ENCODE results near the gene DTNA. TPM values are rescaled to one million over a fixed set of nuclear protein-coding genes. Genes with fewer than 3 reads are reported as not detected.

DTNA gene
- total RNA-seq, 1 donor = 10.1 TPM

DNA sequence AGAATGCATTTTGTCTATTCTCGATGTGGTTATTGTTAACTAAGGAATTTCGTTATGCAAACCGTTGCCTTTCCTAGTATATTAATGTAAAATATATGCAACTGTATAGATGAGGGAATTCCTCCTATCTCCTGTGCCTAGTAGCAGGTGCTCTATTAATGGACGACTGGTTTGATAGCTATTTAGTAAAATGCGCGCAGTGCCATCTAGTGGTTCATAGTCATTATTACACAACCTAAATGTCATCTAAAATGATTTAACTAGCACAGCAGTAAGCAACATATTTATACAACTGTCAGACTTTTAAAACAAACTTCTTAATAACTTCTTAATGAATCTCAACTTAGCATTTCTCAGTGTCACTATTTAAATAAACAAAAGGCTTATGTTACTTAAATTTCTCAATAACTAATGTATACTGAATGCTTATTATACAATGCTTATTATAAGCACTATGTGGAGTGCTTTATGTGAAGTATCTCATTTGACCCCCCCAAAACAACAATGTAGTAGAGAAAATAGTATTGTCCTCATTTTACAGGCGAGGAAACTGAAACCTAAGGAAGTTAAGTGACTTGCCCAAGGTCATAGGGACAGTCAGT lies 77.9 kb downstream of the DTNA start:
- Histone ChIP-seq H3K4me3 (ENCODE audit: insufficient read depth, low read length) (no peak overlapping the region), H2AFZ (ENCODE audit: low read length) (no peak overlapping the region)
- peak; percentile 74 for DNase-seq (ENCODE audit: insufficient read length, low spot score, missing footprints)

DNA sequence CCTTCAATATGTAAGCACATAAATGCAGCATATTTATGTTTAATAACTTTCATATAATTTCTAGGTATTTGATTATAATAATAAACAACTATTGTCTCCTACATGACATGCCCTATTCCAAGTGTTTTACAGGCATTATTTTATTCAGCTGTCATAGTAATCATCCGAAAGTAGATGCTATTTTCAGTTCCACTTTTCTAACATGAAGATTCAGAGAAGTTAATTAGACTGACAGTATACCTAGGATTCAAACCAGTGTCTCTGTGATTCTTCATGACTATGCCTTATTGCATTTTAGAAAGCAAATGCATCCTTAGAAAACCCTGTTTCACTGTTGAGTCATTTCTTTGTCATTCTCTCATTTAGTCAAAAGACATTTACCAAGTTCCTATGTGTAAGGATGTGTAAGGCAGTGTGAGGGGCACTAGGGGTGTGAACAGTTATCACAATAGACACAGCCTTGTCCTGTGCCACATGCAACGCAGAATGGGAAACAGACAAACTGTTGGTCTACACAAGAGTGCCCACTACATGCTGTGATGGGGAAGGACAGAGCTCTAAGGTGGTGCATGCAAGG lies 79.8 kb downstream of the DTNA start:
- no peak overlapping the region for H2AFZ ChIP-seq (ENCODE audit: low read length)
- TF ChIP-seq, protein P1, sequence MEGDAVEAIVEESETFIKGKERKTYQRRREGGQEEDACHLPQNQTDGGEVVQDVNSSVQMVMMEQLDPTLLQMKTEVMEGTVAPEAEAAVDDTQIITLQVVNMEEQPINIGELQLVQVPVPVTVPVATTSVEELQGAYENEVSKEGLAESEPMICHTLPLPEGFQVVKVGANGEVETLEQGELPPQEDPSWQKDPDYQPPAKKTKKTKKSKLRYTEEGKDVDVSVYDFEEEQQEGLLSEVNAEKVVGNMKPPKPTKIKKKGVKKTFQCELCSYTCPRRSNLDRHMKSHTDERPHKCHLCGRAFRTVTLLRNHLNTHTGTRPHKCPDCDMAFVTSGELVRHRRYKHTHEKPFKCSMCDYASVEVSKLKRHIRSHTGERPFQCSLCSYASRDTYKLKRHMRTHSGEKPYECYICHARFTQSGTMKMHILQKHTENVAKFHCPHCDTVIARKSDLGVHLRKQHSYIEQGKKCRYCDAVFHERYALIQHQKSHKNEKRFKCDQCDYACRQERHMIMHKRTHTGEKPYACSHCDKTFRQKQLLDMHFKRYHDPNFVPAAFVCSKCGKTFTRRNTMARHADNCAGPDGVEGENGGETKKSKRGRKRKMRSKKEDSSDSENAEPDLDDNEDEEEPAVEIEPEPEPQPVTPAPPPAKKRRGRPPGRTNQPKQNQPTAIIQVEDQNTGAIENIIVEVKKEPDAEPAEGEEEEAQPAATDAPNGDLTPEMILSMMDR (IDR thresholded peaks at IDR 0.05; ENCODE audit: extremely low read depth, low read depth, low read length) = no peak
- no peaks in the 10 kb centered on the region for H3K27me3 ChIP-seq (ENCODE audit: insufficient read depth, low read length)
- H4K20me1 ChIP-seq (ENCODE audit: insufficient read depth, low read length) = no peaks in the 10 kb centered on the region
- no peaks in the 10 kb centered on the region for H3K79me2 ChIP-seq (ENCODE audit: insufficient read depth, low read length)
- H3K36me3 ChIP-seq (ENCODE audit: insufficient read depth, low read length) = no peaks in the 10 kb centered on the region
- no peak overlapping the region for H3K4me3 ChIP-seq (ENCODE audit: insufficient read depth, low read length)
- no peaks in the 10 kb centered on the region for H3K4me1 ChIP-seq (ENCODE audit: insufficient read depth, low read length)
- H3K4me2 ChIP-seq (ENCODE audit: insufficient read depth, low read length) = no peak overlapping the region
- DNase-seq (ENCODE audit: insufficient read length, low spot score, missing footprints) = peak; percentile 23
- no peak overlapping the region for H3K27ac ChIP-seq (ENCODE audit: low read depth, low read length)
- no peaks in the 10 kb centered on the region for H3K9me3 ChIP-seq (ENCODE audit: low read depth, low read length)

More for the DNA sequence above, 77.9 kb downstream of the DTNA start:
- no peaks in the 10 kb centered on the region for H3K27me3 ChIP-seq (ENCODE audit: insufficient read depth, low read length)
- no peaks in the 10 kb centered on the region for H3K9me3 ChIP-seq (ENCODE audit: low read depth, low read length)
- no peak overlapping the region for H3K27ac ChIP-seq (ENCODE audit: low read depth, low read length)
- peaks cover 18% of the 10 kb centered on the region for H3K4me1 ChIP-seq (ENCODE audit: insufficient read depth, low read length)
- TF ChIP-seq, protein P1 (IDR thresholded peaks at IDR 0.05; ENCODE audit: extremely low read depth, low read depth, low read length) = peak; percentile 71
- no peak overlapping the region for H3K4me2 ChIP-seq (ENCODE audit: insufficient read depth, low read length)
- H3K36me3 ChIP-seq (ENCODE audit: insufficient read depth, low read length) = no peaks in the 10 kb centered on the region
- H4K20me1 ChIP-seq (ENCODE audit: insufficient read depth, low read length) = no peaks in the 10 kb centered on the region
- no peaks in the 10 kb centered on the region for H3K79me2 ChIP-seq (ENCODE audit: insufficient read depth, low read length)

DNA sequence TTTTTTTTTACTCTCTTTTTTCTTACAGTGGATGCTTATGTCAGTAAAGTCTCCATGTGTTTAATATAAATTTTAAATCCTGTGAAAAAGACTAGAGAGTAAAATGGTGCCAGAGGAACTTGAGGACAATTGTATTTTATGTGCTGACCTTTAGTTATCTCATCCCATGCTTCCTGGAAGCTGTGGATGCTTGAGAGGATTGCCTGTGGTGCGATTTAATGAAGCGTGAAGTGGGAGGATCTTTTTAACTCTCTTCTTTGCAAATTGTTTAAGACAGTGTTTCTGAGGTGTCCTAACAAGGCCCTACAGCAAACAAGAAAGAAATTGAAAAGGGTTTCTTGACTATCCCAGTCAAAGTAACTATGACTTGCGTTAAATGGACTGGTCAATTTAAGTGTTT lies 84.2 kb downstream of the DTNA start:
- TF ChIP-seq, protein P1 (IDR thresholded peaks at IDR 0.05; ENCODE audit: extremely low read depth, low read depth, low read length) = no peak
- Histone ChIP-seq H3K4me3 (ENCODE audit: insufficient read depth, low read length) (no peak overlapping the region), H3K9me3 (ENCODE audit: low read depth, low read length) (no peaks in the 10 kb centered on the region)

DNA sequence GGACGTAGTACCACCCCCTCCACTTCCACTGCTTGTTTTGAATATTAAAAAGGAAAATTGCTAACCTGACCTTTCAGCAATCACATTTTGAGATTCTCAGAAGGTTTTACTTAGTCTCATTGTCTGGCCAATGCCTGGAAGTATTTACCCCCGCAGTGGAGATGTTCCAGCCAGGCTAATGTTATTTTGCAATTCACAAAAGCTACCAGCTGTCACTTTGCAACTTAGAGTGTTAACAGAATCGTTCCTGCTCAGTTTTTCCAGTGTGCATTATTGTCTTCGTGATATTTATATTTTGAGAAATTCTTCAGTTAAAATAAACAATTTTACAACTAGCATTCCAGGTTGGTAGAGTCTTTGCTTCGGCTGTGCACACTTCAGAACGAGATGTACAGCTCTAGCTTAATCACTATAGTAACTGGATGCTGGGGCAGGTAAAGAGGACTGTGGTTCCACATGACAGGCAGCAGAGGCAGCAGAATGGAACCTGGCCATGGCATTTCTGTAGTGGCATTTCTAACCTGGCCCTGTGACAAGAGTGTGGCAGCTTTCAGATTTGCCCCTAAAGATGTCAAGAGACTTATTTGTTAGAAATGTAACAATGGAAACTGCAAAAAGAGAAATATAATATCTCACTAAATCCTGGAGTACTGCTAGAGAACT lies 85.1 kb downstream of the DTNA start:
- H3K27ac ChIP-seq (ENCODE audit: low read depth, low read length) = no peak overlapping the region
- H3K4me1 ChIP-seq (ENCODE audit: insufficient read depth, low read length) = no peaks in the 10 kb centered on the region
- H4K20me1 ChIP-seq (ENCODE audit: insufficient read depth, low read length) = no peaks in the 10 kb centered on the region
- H3K4me3 ChIP-seq (ENCODE audit: insufficient read depth, low read length) = no peak overlapping the region
- DNase-seq (ENCODE audit: insufficient read length, low spot score, missing footprints) = no peak
- H3K36me3 ChIP-seq (ENCODE audit: insufficient read depth, low read length) = no peaks in the 10 kb centered on the region
- no peaks in the 10 kb centered on the region for H3K27me3 ChIP-seq (ENCODE audit: insufficient read depth, low read length)
- H3K79me2 ChIP-seq (ENCODE audit: insufficient read depth, low read length) = no peaks in the 10 kb centered on the region
- H2AFZ ChIP-seq (ENCODE audit: low read length) = no peak overlapping the region
- TF ChIP-seq, protein P1 (IDR thresholded peaks at IDR 0.05; ENCODE audit: extremely low read depth, low read depth, low read length) = no peak
- H3K9me3 ChIP-seq (ENCODE audit: low read depth, low read length) = no peaks in the 10 kb centered on the region
- no peak overlapping the region for H3K4me2 ChIP-seq (ENCODE audit: insufficient read depth, low read length)

More for the DNA sequence above, 84.2 kb downstream of the DTNA start:
- Histone ChIP-seq H3K36me3 (ENCODE audit: insufficient read depth, low read length) (no peaks in the 10 kb centered on the region), H3K4me2 (ENCODE audit: insufficient read depth, low read length) (no peak overlapping the region), H4K20me1 (ENCODE audit: insufficient read depth, low read length) (no peaks in the 10 kb centered on the region), H3K4me1 (ENCODE audit: insufficient read depth, low read length) (no peaks in the 10 kb centered on the region), H3K27me3 (ENCODE audit: insufficient read depth, low read length) (no peaks in the 10 kb centered on the region), H3K79me2 (ENCODE audit: insufficient read depth, low read length) (no peaks in the 10 kb centered on the region), H2AFZ (ENCODE audit: low read length) (no peak overlapping the region), H3K27ac (ENCODE audit: low read depth, low read length) (no peak overlapping the region)
- no peak for DNase-seq (ENCODE audit: insufficient read length, low spot score, missing footprints)
